DND-41 (cell line): Measurements from ENCODE around the gene DLK2.

ENCODE experiments used
- ATAC-seq: fragments of 200-7000 bp; cut with Tn5 transposase; 3 replicates; pipeline ENCODE4 v1.9.1; 2021; ENCODE audit warnings: low read depth; ENCODE audit not compliant: insufficient read depth
- DNase-seq: peaks from one replicate; pipeline ENCODE4 v3.0.0-alpha.2; 2020
- H2AFZ ChIP-seq: 2 replicates; pipeline ENCODE4 v1.6.0; 2012; ENCODE audit warnings: low read depth, low read length
- H3K27ac ChIP-seq: 2 replicates; pipeline ENCODE4 v1.5.1; 2012; ENCODE audit warnings: low read length, inconsistent platforms
- H3K27me3 ChIP-seq: fragments of 200-600 bp; sonication (generic); 2 replicates; pipeline ENCODE4 v1.6.0; 2012; ENCODE audit warnings: low read length, mild to moderate bottlenecking, inconsistent platforms; ENCODE audit not compliant: insufficient read depth, poor library complexity
- H3K36me3 ChIP-seq: 2 replicates; pipeline ENCODE4 v1.5.1; 2012; ENCODE audit warnings: low read length, inconsistent platforms; ENCODE audit not compliant: insufficient read depth
- H3K4me1 ChIP-seq: 2 replicates; pipeline ENCODE4 v1.5.1; 2012; ENCODE audit warnings: mild to moderate bottlenecking, low read length; ENCODE audit not compliant: insufficient read depth
- H3K4me2 ChIP-seq: 2 replicates; pipeline ENCODE4 v1.6.0; 2012; ENCODE audit warnings: mild to moderate bottlenecking, moderate library complexity, low read length, inconsistent platforms; ENCODE audit not compliant: insufficient read depth
- H3K4me3 ChIP-seq, 2 experiments: fragments of 200-600 bp in 1 of 2; shearing (Covaris generic) in 1 of 2; 2 replicates each; pipeline ENCODE4 v1.5.1; 2012 to 2016; ENCODE audit warnings: inconsistent platforms in 2 of 2, low read length in 2 of 2, mild to moderate bottlenecking in 2 of 2, low read depth in 1 of 2, moderate library complexity in 1 of 2
- H3K79me2 ChIP-seq: 2 replicates; pipeline ENCODE4 v1.6.0; 2012; ENCODE audit warnings: low read length, inconsistent platforms; ENCODE audit not compliant: insufficient read depth
- H3K9ac ChIP-seq: 2 replicates; pipeline ENCODE4 v1.6.0; 2012; ENCODE audit warnings: low read depth, mild to moderate bottlenecking, inconsistent platforms, low read length, moderate library complexity
- H3K9me3 ChIP-seq: 2 replicates; pipeline ENCODE4 v1.5.1; 2012; ENCODE audit warnings: low read length, moderate library complexity, mild to moderate bottlenecking, inconsistent platforms; ENCODE audit not compliant: insufficient read depth, severe bottlenecking
- H4K20me1 ChIP-seq: 2 replicates; pipeline ENCODE4 v1.6.0; 2012; ENCODE audit warnings: low read length; ENCODE audit not compliant: insufficient read depth
- EZH2 ChIP-seq: IDR thresholded peaks from 3 replicates; pipeline ENCODE4 v1.6.1; 2012; ENCODE audit warnings: borderline replicate concordance, low read depth, mild to moderate bottlenecking, moderate library complexity, low read length, inconsistent platforms; ENCODE audit not compliant: severe bottlenecking
- TF ChIP-seq, protein P1 (sequence below): IDR thresholded peaks from 2 replicates; pipeline ENCODE4 v1.5.1; 2012; ENCODE audit warnings: borderline replicate concordance, low read length, moderate library complexity, mild to moderate bottlenecking; ENCODE audit not compliant: poor library complexity, severe bottlenecking; ENCODE audit errors: extremely low read depth

Gene DLK2

DNA sequence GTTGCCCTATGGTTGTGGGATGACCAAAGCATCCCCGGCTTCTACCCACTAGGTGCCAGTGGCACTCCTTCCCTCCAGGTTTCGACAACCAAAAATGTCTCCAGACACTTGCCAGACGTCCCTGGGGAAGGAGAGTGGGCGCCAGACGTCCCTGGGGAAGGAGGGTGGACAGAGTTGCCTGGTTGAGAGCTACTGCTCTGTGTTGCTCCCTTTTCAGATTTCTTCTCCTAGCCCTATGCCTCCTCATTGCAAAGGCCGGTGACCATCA lies 41.7 kb upstream of the DLK2 start:
- no peaks in the 10 kb centered on the region for H3K27me3 ChIP-seq
- DNase-seq (no peak), ATAC-seq (no peak)
- H3K9me3 ChIP-seq = no peaks in the 10 kb centered on the region
- H3K9ac ChIP-seq = no peak overlapping the region
- TF ChIP-seq EZH2 = no peak
- TF ChIP-seq, protein P1, sequence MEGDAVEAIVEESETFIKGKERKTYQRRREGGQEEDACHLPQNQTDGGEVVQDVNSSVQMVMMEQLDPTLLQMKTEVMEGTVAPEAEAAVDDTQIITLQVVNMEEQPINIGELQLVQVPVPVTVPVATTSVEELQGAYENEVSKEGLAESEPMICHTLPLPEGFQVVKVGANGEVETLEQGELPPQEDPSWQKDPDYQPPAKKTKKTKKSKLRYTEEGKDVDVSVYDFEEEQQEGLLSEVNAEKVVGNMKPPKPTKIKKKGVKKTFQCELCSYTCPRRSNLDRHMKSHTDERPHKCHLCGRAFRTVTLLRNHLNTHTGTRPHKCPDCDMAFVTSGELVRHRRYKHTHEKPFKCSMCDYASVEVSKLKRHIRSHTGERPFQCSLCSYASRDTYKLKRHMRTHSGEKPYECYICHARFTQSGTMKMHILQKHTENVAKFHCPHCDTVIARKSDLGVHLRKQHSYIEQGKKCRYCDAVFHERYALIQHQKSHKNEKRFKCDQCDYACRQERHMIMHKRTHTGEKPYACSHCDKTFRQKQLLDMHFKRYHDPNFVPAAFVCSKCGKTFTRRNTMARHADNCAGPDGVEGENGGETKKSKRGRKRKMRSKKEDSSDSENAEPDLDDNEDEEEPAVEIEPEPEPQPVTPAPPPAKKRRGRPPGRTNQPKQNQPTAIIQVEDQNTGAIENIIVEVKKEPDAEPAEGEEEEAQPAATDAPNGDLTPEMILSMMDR = no peak
- peaks cover 48% of the 10 kb centered on the region for H3K36me3 ChIP-seq
- H2AFZ ChIP-seq = no peak overlapping the region
- H3K27ac ChIP-seq = no peak overlapping the region
- peaks cover 13% of the 10 kb centered on the region; the same call in 1 of the 2 replicates for H3K79me2 ChIP-seq
- H3K4me1 ChIP-seq = no peaks in the 10 kb centered on the region
- H3K4me2 ChIP-seq = no peak overlapping the region
- H3K4me3 ChIP-seq = no peak overlapping the region
- peaks cover 26% of the 10 kb centered on the region for H4K20me1 ChIP-seq

DNA sequence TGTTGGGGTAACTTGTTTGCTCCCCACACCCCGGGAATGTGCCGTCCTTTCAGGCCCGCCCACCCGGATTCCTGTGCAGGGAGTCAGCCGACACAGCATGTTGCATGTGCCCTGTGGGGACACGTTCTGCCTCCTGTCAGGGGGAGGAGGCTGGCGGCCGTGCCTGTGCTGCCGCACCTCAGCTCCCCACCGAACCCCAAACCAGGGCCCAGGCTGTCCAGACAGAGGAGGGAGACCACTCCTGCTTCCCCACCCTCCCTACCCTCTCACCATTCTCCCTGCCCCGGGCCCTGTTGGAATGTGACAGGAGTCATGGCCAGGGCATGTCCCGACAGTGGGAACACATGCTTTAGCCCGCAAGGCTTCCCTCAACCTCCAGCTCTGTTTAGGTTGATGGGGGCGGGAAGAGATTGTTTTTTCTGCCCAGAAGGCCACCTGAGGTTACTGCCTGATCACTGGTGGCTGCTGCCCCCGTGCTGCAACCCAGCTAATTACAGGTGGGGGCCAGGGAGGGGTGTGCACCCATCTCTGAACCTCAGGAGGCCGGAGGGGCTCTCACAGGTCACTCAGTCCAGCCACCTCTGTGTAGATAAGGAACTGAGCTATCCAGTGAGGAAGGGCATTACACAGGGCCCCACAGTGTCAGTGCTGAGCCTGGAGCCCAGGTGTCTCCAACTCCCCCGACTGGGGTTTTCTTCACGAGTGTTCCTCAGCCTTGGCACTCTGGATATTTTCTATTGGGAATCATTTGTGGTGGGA lies 41.2 kb upstream of the DLK2 start:
- no peak for DNase-seq
- H3K36me3 ChIP-seq = peaks cover 43% of the 10 kb centered on the region
- H3K27ac ChIP-seq = no peak overlapping the region
- no peaks in the 10 kb centered on the region for H3K27me3 ChIP-seq
- no peak overlapping the region for H3K4me2 ChIP-seq
- H2AFZ ChIP-seq = no peak overlapping the region
- ATAC-seq = no peak; the same call in 2 of the 3 replicates
- no peak for TF ChIP-seq EZH2
- TF ChIP-seq, protein P1 = peak; percentile 54
- peaks cover 13% of the 10 kb centered on the region; the same call in 1 of the 2 replicates for H3K79me2 ChIP-seq
- no peaks in the 10 kb centered on the region for H3K9me3 ChIP-seq
- H3K4me1 ChIP-seq = no peaks in the 10 kb centered on the region
- H4K20me1 ChIP-seq = peaks cover 29% of the 10 kb centered on the region
- no peak overlapping the region for H3K9ac ChIP-seq
- H3K4me3 ChIP-seq = no peak overlapping the region

DNA sequence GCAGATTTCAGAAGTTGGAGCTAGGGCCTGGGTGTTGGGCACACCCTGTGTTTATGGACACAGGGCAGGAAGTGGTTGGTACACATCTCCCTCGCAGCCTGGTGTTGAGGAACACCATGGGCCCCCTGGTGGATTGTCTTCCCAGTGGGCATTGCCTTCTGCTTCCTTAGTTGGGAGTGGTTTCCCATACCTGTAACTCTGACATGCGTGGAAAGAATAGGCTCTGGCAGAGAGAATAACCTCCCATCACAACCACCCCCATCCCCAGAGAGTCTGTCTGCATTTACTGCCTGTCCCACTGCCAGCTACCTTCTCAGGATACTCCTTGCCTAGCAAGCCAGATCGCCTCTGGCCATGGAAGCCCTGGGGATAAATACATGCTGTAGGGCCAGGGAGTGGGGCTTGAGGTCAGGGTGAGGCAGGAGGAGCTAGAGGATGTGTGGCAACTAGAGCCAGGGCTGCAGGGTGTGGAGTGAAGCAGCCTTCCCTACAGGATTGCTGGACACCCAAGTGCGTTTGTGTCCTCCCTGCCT lies 40.1 kb upstream of the DLK2 start:
- Histone ChIP-seq H3K27ac (0 out of 2 replicates have a peak overlapping the region, but pooled peaks have one; percentile 21), H3K4me1 (no peaks in the 10 kb centered on the region), H3K27me3 (no peaks in the 10 kb centered on the region), H2AFZ (no peak overlapping the region), H3K36me3 (peaks cover 32% of the 10 kb centered on the region), H3K79me2 (peaks cover 13% of the 10 kb centered on the region; the same call in 1 of the 2 replicates), H3K9ac (no peak overlapping the region), H3K9me3 (no peaks in the 10 kb centered on the region), H4K20me1 (peaks cover 29% of the 10 kb centered on the region), H3K4me2 (no peak overlapping the region), H3K4me3 (no peak overlapping the region)
- TF ChIP-seq, protein P1 = peak; percentile 53
- TF ChIP-seq EZH2 = no peak
- peak; percentile 73 for ATAC-seq
- peak; percentile 33 for DNase-seq

DNA sequence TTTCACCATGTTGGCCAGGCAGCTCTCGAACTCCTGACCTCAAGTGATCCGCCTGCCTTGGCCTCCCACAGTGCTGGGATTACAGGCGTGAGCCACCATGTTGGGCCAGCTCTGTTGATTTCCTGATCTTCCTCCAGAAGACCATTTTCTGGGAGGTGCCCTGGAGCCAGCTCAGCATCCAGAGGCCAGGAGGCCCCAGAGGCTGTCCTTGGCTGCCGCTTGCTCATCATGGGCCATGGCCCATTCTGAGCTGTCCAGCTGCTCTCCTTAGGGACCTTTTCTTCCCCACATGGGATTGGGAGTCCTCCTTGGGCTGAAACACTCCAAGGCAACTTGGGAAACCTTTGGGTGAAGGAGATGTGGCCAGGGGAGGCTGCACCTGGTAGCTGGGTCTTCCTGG lies 39.4 kb upstream of the DLK2 start:
- ATAC-seq = no peak
- Histone ChIP-seq H3K4me1 (no peaks in the 10 kb centered on the region), H4K20me1 (peaks cover 29% of the 10 kb centered on the region), H3K4me3 (no peak overlapping the region), H3K9me3 (no peaks in the 10 kb centered on the region), H3K79me2 (peaks cover 13% of the 10 kb centered on the region), H3K4me2 (no peak overlapping the region), H3K9ac (no peak overlapping the region), H3K27ac (no peak overlapping the region), H2AFZ (no peak overlapping the region), H3K27me3 (no peaks in the 10 kb centered on the region), H3K36me3 (peaks cover 31% of the 10 kb centered on the region)
- DNase-seq = no peak
- TF ChIP-seq EZH2 = no peak
